Upper lobe of left lung (tissue), 4 donors: Measurements from ENCODE around the gene SELENOO.

ENCODE experiments used
- CTCF ChIP-seq, 6 experiments: fragments of 450-650 bp in 4 of 6; fragments of 200-600 bp in 2 of 6; sonication (generic) in 2 of 6; IDR thresholded peaks; one replicate each; pipeline ENCODE4 v1.5.1; 2016 to 2019; ENCODE audit warnings: antibody characterized with exemption in 6 of 6
- EP300 ChIP-seq, 4 donors: sonication (generic); formaldehyde crosslinking; IDR thresholded peaks; one replicate each; pipeline ENCODE4 v1.5.1; 2017; ENCODE audit warnings: antibody characterized with exemption in 4 of 4, control low read depth in 2 of 4
- POLR2A ChIP-seq, 4 donors: fragments of 450-650 bp; IDR thresholded peaks; one replicate each; pipeline ENCODE4 v1.5.1; 2016 to 2017; ENCODE audit warnings: antibody characterized with exemption in 4 of 4, mild to moderate bottlenecking in 2 of 4

- TF ChIP-seq POLR2A (IDR thresholded peaks at IDR 0.05) (no peak), CTCF (IDR thresholded peaks at IDR 0.05) (no peak), EP300 (IDR thresholded peaks at IDR 0.05) (no peak)
Measured at GRCh38 chr22:50153756-50154140, 47.1 kb upstream of the SELENOO start.
